Retina (tissue), 1 donor: Measurements from ENCODE around the gene SLC9A4.

Experiments
- DNase-seq: peaks from one replicate; pipeline ENCODE4 v3.0.0-alpha.2; 2016

The SLC9A4 gene

DNA sequence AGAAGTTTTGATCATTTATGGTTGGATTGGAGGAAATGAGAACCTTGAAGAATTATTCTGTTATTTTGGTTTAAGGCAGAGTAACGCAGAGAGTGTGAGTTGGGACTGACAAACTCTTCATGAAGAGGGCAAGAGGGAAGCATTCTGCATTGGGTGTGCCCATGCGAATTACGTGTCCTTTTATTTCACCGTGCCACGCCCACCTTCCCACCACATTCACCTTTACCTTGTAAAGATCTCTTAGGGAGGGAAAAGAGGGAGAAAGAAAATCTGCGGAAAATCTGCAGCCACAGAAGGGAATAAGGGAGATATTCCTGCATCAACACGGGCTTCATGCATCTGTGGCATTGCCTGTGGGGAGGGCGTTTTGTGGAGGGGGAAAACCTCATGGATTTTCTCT is 31.8 kb downstream of the SLC9A4 start:
- no peak for DNase-seq

DNA sequence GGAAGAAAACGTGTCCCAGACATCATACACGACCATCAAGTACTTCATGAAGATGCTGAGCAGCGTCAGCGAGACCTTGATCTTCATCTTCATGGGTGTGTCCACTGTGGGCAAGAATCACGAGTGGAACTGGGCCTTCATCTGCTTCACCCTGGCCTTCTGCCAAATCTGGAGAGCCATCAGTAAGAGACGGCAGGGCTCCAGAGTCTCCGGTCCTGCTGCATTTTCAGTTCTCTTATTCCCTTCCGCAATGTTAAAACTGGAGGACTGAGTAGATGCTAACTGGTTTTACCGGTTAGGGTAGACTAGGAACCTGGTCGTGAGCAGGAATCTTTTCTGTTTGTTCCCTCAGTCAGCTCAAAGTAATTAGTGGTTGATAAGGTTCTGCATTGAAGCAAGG is 32.3 kb downstream of the SLC9A4 start:
- no peak for DNase-seq

DNA sequence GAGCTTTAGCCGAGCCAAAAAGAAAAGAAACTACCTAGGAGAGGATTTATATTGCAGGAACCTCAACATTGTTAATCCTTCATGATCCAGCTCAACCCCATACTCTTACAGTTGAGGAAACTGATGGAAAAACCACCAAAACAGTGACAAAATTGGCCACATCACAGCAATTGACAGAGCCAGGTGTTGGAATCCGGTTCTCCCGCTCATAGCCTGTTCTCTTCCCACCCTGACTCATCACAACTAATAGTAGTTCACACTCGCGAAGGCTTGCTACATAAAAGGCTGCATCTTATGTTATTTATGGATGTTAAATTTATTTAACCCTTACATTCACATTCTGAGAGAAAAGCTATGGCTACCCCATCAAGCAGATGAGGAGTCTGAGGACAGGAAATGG is 33.7 kb downstream of the SLC9A4 start:
- no peak for DNase-seq

DNA sequence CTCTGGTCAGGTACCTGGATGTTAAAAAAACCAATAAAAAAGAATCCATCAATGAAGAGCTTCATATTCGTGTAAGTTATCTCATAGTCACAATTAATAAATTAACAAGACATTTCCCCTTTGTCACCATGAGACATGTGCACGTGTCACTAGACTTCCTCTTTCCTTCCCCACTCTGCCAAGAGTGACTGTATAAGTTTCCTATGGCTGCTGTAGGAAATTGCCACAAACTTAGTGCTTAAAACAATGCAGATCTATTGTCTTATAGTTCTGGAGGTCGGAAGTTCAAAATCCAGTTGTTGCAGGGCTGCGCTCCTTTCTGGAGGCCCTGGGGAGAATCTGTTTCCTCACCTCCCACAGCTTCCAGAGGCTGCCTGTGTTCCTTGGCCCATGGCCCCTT is 35.8 kb downstream of the SLC9A4 start:
- no peak for DNase-seq

DNA sequence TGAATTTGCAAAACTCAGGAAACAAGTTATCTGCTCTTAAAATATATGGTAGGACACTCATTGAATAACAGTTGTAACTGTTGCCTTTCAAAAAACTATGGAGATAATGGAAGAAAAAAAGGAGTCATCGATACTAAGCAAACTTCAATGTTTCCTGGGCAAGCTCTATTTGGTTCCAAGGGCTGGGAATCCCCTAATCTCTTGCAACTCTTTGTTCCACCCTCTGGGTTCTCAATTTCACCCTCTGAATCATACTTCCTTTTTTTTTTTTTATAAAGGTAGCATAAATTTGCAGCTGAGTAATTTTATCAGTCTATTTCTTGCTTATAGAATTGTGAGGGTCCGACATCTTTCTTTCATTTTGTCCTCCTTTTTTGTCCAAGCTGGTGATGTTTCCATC is 36.7 kb downstream of the SLC9A4 start:
- no peak for DNase-seq

DNA sequence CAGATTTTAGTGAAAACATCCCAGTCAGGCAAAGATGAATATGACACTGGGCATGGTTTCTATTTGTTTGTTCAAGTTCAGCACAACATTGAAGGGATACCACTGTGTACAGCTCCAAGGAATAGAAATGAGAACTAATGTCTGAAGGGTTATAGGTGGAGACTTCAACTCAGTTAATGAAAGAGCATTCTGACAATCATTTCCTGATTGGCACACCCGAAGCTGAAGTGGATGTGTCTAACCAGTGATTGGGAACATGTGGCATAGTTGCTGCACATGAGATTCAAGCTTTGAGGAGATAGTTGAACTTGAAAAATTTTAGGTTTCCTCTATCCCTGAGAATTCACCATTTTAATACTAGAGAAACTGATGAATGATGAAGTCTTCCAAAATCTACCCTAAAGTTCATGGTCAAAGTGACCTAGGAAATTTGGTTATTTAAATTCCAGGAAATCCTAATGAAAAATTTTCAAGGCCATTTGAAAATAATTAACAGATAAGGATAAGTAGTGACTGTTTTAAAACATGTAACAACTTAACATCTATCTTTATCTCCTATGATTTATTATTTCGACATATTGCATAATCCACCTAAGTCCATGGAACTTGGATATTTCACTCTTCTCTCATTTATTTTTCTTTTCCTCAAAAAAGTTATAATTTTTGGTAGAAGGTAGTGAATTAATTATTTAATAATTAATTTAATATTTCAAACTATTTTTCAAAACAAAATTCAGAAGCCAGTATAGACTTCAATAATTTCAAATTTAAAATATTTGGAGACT is 38.0 kb downstream of the SLC9A4 start:
- no peak for DNase-seq

DNA sequence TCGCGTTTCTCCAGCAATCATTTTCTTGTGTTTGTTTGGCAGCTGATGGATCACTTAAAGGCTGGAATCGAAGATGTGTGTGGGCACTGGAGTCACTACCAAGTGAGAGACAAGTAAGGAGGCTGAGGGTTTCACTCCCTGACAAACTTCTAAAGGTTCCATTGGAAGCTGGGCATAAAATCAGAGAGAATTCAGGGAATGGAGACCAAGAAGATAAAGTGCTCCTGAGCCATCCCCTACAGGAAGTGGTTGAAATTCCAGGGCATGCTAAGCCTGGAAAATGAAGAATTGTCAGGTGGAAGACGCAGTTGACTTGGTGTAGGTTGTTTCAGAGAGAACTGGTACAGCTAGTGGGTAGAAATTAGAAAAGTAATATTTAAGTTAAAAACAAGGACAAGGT is 39.1 kb downstream of the SLC9A4 start:
- no peak for DNase-seq

DNA sequence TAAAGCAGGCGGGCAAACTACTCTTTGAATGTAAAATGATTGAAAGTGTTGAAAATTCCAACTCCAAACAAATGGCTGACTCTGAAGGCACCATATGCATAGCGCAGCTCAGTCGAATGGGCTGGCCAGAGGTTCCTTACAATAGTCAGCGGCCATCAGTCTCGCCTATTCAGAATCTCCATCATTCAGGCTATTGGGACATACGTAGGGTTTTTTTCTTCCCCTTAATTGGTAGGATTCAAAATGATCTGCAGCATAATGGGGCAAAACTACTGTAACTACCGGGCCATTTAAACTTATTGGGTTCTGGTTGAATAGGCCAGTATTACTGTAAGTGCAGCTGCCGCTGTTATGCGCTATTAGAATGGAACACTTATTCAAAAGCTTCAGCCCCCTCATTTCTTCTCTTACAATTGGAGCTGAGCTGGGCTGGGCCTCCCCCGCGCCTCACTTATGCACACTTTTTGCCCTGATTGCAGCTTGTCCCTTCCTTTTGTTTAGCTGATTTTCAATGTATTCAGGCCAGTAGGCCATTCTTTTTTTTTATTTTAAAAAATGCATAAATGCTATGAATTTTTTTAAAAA is 40.4 kb downstream of the SLC9A4 start:
- DNase-seq = no peak

DNA sequence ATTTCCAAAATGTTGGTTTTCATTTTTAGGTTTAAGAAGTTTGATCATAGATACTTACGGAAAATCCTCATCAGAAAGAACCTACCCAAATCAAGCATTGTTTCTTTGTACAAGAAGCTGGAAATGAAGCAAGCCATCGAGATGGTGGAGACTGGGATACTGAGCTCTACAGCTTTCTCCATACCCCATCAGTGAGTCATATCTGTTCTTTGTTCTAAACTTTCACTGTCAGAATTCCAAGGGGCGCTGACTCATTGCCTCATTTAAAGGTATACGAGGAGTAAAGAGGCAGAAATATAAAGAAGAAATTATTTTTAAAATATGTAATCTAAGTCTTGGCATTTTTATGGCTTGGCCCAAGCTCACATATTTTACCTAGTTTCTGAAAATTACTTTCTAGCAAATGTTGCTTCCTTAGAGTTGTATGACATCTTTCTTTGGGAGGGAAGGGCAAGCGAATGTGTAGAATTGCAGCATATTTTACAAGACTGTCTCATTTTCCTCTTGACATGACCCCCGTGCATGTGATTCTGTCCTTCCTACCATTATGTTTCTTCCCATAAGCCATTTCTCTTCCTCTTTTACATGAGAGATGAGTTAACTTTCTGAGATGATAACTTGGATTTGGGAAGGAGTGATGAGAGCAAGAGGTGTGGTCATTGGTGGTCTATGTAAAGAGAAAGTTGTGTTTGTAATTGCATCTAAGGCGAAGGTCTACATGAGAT is 41.2 kb downstream of the SLC9A4 start:
- DNase-seq = no peak

DNA sequence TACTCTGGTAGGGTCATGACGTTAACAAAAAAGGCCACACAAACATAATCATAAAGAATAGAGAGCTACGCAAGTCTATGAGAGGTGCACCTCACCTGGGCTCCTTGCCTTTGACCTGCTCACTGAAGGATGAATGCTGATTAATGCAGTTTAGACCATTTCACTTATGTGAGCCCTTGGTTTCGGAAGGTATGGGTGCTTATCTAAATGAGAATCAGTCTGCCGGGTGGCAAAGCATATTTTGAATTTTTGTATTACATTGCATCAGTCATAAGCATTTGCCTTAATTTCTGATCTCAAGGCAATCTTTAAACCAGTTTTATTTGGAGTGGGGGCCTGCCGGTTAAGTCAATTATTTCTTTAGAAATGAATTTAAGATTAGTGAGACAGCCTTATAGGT is 42.8 kb downstream of the SLC9A4 start:
- DNase-seq = no peak

DNA sequence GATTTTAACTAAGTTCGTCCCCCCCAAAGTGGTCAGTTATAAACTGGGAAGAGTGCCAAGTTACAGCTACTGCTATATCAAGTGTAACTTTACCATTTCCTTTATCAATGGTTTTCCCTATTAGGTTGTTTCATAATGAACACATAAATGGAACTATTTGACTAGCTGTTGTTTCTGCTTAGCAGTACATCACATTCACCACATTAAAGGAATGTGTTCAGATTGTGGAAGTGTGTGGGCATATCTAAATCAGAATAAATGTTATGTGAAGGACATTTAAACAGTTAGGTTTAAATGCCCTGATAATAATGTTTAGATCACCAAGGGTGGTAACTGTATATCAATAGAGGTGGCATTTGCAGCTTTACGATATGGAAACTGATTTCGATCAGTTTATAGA is 45.1 kb downstream of the SLC9A4 start:
- DNase-seq = no peak

DNA sequence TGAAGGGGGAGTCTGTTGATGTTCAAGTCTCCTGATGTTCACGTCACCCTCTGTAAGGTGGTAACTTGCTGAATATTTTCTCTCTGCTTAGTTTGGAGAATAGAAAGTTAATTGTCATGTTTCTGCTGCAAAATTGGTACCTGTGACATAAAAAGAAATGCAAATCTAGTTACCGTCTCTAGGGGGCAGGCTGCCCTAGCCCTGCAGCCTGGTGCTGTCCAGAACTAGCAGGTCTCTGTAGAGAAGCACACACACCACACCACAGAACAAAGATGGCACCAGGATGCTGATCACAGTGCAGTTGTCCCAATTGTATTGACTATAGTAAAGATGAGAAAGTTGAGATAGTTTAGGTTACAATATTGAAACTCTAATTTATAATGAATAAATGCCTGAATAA is 47.0 kb downstream of the SLC9A4 start:
- peak; percentile 11 for DNase-seq

DNA sequence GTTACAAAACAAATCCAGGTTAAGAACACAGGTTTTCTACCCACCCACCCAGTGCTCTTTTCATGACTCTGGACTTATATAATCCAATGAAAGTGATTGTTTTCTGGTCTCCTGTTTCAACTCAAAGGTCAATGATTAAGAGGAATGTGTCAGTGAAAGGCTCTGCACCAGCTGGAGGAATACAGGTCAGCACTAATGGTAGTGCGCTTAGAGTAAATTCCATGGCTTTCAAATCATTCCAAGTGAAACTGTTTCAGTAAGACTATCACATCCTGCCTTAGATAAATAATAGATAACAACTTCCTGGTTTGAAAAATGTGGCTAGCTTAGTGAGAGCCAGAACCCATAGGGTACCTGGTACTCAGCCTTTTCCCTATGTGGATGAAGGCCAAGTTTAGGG is 47.8 kb downstream of the SLC9A4 start:
- no peak for DNase-seq

DNA sequence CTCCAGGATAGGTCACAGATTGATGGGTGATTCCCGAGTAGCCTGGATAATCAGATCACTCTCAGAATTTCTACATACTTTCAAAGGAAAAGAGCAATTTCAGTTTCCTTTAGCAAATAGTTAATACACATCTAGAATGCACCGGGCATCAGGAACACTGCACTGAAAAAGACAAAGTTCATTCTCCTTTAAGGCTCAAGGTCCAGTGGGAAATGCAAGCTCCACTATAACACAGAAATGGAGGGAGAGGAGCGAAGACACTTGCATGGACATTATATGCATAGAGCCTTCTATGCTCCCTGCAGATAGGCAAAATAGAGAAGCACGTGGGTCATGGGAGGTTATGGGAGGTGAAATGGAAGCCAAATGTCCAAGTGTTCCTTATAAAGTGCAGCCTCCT is 49.1 kb downstream of the SLC9A4 start:
- DNase-seq = no peak

DNA sequence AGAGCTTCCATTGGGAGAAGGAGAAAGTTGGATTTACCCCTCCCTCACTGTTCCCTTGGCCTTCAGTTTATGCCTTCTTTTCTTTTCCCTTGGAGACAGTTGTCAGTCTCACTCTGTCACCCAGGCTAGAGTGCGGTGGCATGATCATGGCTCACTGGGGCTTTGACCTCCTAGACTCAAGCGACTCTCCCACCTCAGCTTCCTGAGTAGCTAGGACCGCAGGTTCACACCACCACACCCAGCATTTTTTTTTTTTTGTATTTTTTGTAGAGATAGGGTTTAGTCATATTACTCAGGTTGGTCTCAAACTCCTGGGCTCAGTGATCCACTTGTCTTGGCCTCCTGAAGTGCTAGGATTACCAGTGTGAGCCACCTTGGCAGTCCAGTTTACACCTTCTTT is 49.9 kb downstream of the SLC9A4 start:
- no peak for DNase-seq

DNA sequence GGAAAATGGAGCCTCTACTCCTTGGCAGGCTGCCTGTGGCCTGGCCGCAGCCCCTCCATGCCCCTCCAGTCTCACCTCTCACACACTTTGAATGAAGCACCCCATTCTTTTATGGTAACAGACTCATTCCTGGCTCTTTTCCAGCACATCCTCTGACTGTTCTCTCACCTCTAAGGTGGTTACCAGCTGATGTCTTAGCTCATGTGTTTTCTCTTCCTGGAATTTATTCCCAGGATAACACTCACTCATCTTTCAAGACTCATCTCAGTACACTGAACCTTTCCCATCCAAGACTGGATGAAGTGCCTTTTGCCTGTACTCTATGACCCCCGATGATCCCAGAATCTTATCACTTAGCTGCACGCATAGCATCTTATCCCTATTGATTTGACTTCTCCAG is 50.6 kb downstream of the SLC9A4 start:
- no peak for DNase-seq

DNA sequence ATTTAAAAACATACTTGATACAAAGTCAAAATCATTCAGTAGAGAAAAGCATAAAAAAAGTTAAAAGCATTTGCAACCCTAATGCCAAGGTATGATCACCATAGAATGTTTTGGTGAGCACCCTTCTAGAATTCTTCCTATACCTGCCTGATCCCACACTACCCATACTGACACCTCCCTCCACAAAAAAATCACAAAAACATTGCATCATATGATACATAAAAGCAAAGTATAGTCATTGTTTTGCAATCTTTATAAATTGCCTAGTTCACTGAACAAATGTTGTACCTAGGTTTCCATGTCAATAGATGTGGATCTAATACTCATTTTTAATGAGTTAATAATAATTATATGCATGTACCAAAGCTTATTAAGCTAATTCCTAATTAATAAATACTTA is 54.1 kb downstream of the SLC9A4 start:
- DNase-seq = no peak

DNA sequence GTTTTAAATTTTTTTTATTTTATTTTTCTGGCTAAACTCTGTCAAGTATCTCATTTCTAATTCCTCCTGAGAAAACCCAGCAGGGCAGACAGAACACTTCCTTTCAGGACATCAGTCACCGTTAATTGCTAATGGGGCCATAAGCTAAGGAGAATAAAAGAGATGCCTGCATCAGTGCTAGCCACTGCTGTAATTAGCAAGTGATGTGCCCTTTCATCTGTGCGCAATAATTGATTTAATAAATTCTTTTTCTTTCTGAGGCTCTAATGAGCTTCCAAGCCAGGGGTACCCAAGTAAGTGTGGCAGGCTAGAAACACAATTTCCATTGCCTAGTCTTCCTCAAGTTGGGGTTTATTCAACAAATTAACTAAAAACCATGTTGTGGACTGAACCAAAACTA is 65.5 kb downstream of the SLC9A4 start:
- peak; percentile 38 for DNase-seq

DNA sequence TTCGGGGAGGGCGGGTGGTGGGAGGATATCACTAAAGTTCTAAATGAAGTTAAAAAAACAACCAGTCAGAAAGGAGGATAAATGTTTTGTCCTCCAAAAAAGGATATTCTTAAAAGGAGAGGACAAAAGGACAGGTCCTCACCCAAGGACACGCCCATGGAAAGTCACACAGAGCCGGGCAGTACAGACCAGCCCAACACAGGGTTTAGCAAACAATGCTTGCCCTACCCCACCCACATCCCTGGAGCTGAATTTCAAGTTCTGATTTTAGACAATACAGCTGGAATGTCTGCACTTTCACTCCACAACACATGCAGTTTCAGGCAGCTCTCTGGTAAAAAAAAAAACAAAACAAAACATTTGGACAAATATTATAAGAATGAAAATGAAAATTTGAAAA is 67.9 kb downstream of the SLC9A4 start:
- no peak for DNase-seq

DNA sequence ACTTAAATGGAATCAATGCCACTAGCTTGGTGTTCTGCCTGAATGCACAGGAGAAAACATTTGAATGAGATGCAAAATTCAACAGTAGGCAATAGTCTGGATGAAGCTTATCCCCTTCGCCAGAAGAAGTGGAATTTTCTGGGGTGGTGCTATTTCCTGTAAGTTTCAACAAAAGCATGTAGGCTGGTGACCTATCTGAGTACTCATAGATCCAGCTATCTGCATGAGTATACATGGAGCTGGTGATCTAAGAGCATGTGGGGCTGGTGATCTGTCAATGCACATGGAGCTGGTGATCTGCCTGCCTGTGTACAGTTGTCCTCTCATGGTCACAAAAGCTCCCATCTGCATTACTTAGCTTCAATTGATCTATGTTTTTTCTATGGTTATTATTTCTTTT is 71.2 kb downstream of the SLC9A4 start:
- no peak for DNase-seq

DNA sequence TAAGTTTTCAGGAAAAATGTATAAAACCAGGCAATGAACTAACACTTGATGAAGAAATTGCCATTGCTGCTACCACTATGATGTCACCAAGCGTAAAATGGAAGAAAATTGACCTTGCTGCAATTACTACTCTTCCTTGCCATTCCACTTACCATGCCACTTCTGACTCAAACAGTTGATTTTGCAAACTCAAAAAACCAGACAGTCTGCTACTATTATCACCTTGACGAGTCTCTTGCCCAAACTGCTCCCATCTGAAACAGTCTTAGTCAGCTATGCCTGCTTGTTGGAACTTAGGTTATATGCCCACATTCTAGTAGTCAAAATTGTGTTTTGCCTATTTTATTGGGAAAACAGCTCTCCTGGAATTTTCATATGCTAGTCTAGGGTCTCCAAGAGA is 74.4 kb downstream of the SLC9A4 start:
- no peak for DNase-seq

DNA sequence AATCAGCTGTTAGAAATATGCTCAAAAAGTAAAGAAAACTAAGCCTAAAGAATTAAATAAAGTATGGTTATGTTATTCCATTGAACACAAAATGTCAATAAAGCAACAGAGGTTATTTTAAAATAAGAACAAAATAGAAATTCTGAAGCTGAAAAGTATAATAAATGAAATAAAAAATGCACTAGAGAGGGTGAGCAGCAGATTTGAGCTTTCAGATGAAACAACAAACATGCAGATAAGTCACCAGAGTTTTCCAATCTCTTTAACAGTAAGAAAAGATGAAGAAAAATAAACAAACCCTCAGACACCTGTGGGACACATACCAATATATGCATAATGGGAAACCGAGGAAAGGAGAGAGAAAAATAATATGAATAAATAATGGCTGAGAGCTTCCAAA is 76.0 kb downstream of the SLC9A4 start:
- no peak for DNase-seq

DNA sequence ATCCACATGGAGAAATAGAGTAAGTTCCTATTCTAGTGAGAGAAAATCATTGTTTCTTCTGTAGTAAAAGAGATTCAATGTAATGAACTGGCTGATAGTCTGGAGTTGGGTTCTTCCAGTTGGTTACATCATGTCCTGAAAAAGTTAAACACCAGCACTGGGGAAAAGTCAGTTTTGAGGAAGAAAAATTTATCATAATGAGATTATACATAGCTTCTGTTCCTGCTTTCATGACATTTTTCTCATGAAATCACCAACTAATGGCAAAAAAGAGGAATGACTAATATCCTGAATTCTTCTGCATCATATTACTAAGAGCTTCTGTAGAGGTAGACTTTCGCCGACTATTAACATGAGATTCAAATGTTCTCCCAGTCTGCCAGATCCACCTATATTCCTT is 77.1 kb downstream of the SLC9A4 start:
- no peak for DNase-seq

DNA sequence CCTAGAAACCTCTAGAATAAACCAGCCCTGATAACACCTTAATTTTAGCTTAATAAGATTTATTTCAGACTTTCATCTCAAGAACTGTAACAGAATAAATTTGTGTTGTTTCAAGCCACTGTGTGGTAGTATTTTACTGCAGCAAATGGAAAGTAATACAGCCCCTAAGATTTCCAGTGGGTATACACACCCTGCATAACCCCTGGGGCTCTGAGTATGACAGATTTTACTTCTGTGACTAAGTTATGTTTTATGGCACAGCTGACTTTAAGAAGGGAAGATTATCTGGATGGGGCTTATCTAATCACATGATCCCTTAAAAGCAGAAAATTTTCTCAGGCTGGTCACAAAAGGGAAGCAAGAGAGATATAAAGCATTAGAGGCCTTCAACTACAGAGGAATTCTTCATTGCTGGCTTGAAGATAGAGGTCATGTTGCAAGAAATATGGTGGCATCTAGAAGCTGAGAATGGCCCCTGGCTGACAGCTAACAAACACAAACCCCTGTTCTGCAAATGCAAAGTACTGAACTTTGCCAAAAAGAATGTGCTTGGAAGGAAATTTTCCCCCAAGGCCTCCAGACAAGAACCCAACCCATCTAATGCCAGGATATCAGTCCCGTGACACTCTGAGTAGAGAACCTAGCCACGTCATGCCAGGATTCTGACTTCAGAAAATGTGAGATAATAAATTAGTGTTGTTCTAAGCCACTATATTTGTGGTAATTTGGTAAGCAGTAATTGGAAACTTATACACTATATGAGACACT is 78.5 kb downstream of the SLC9A4 start:
- no peak for DNase-seq
